ENCODE measurements around the gene NBL1.

The NBL1 gene

DNA sequence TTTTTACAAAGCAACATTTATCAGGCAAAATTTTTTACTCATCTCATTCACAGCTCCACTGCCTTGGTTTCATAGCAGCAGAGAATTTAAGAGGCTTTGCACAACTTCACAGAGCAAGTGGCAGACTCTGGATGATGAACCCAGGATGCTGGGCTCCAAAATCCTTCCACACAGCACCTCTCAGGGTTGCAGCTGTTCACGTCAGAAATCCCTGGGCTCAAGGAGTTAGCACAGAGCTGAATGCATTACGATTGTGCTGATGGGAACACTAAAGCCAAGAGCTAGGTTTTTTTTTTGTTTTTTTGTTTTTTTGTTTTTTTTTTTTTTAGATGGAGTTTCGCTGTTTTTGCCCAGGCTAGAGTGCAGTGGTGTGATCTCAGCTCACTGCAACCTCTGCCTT is 18.2 kb downstream of the NBL1 start:
- intact Hi-C loops (cut with DNase I), result no loop called here
- DNase-seq, result no peak

DNA sequence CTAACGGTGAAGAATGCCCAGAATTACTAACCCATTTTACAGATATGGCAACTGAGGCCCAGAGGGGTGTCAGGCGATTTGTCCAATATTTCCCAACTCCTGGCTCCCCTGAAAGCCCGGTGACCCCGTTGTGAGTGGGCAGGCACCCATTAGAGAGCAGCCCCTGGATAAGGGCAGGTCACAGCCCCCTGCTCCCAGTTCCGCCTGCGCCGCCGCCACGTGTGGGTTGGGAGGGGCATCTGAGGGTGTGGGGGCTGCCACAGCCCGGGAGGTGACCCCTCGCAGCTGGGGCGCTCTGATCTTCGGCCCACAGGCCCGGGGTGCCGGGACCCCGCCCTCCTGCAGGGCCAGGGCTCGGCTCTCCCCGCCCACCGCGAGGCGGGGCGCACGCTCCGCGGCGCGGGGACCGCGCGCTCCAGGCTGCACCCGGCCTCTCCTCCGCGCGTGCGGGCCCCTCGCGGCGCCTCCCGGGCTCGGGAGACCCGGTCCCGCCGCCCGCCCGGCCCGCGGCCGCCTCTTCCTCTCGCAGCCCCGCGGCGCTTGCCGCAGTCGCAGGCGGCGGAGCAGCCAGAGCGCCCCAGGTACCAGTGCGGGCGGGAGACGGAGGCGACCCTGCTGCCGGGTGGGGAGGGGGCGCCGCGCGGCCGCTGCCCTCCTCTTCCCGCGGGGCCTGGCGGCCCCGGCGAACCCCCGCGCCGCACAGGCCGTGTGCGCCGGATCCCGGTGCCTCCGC is 20.5 kb downstream of the NBL1 start, which contains the start of gene HTR6:
HTR6 (plus strand) TSS at position 423 of the 733 bp plus-strand sequence. CDS start 879 bp downstream, outside the sequence.
- intact Hi-C loops (cut with DNase I), result no loop called here
- peak in 1 of 10 donors; percentile 78 for DNase-seq

DNA sequence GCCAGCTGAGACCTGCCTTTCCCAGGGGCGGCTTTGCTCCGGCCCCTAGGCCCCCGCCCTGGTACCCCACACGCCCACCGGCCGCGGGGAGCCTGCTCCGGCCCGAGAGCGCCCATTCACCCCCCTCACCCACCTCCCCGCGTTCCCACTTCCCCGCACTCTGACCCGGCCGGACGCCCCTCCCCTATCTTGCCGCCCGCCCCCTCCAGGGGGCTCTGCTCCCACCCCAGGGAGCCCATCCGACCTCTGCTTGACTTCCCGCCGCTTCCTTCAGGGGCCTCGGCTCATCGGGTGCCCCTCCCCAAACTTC is 21.0 kb downstream of the NBL1 start:
- DNase-seq, result no peak
- intact Hi-C loops (cut with DNase I), result no loop called here

DNA sequence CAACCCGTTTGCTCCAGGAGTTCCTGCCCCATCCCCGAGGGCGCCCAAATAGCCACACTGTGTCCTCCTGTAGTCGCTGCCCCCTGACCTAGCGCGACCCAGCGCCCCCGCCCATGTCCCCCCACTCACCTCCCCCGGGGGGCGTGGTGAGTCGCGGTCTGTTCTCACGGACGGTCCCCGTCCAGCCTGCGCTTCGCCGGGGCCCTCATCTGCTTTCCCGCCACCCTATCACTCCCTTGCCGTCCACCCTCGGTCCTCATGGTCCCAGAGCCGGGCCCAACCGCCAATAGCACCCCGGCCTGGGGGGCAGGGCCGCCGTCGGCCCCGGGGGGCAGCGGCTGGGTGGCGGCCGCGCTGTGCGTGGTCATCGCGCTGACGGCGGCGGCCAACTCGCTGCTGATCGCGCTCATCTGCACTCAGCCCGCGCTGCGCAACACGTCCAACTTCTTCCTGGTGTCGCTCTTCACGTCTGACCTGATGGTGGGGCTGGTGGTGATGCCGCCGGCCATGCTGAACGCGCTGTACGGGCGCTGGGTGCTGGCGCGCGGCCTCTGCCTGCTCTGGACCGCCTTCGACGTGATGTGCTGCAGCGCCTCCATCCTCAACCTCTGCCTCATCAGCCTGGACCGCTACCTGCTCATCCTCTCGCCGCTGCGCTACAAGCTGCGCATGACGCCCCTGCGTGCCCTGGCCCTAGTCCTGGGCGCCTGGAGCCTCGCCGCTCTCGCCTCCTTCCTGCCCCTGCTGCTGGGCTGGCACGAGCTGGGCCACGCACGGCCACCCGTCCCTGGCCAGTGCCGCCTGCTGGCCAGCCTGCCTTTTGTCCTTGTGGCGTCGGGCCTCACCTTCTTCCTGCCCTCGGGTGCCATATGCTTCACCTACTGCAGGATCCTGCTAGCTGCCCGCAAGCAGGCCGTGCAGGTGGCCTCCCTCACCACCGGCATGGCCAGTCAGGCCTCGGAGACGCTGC is 21.7 kb downstream of the NBL1 start:
- intact Hi-C loops (cut with DNase I), result no loop called here
- no peak for DNase-seq

DNA sequence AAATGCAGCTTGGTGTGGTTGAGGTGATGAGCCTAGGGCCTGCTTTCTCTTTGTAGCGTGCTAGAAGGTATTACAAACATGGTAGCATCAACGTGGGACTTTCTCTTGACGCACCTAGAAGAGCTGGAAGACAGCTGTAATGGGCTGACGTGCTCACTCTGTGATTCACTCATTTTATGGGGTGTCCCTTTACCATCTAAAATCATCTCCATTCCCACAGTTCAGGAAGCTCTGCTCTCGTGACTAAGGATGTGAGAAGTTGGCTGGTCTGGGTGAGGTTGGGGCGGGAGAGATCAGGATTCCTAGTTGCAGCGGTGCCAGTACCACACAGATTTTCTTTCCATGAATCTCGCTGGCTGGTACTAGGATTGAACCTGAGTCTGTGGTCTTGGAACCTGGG is 24.8 kb downstream of the NBL1 start:
- intact Hi-C loops (cut with DNase I), result no loop called here
- DNase-seq, result no peak

DNA sequence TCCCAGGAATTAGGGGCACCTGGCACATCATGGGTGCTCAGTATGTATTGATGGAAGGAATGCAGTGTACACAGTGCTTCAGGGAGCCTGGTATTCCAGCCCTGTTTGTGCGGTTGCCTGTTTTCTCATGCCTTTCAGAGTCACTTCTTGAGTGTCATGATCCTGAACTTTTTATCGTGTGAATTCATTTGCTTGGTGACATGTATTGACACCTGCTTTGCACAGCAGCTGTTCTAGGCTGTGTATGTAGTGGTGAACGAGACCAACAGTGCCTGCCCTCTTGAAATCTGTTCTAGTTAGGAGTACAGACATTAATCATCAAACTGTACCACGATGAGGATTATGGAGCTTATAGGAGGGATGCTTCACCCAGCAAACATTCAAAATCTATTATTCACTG is 26.7 kb downstream of the NBL1 start:
- intact Hi-C loops (cut with DNase I), result no loop called here
- no peak for DNase-seq

DNA sequence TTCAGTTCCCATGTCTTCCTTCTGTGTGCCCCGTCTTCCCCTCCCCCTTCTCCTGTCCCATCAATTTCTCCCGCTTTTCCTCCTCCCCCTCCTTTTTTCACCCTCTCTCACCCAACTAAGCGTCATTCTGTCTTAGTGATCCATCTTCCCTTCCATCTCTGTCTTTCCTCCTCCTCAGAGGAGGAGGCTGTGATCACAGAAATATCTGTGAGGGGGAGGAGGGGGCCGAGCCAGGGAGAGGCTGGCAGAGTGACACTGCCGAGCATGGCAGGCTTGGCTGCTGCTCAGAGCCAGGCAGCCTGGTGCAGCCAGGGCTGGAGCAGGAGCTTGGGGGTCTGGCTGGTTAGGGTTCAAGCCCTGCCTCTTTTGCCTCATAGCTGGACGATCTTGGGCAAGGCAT is 28.1 kb downstream of the NBL1 start:
- peak in 6 of 10 donors; percentile 31 to 91 (median 72) for DNase-seq
- intact Hi-C loops (cut with DNase I), result no loop called here

DNA sequence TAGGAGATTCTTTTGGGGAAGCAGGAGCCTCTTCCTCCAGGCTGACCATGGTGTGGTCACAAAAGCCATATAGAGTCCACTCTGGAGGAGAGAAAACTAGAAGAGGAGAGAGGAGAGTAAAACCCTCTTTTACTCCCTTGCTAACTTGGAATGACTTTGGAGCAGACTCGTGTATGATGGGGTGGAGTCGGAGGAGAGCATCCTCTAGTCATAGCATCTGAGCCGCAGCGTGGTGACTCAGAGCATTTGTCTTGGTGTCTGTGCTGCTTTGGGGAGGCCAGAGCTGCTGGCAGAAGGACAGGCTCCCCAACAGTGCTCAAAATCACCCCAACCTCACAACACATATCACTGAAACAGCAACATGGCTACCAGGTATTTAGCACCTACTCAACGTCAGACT is 31.7 kb downstream of the NBL1 start:
- DNase-seq, result peak in 1 of 10 donors; percentile 47
- intact Hi-C loops (cut with DNase I), result no loop called here

DNA sequence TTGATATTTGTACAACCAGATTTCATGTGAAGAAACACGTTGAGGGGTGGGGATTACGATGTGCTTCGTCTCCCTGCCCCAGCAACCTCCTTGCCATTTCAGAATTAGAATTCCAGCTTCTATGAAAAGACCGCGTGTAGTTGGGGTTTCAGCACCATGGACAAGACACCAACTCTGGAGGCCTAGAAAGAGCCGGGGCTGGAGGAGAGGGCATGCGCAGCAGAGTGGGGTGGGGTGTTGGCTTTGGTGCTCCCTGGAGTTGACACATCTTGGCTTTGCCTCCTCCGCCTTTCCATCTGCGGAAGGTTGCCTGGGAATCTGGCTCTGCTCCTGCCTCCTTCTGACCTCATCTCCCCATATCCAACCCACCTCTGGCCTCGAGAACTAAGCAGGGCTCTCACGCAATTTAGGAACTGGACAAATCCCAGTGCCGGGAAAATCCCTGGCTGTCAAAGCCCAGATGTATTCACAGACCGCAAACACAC is 32.4 kb downstream of the NBL1 start:
- intact Hi-C loops (cut with DNase I), result no loop called here
- no peak for DNase-seq

DNA sequence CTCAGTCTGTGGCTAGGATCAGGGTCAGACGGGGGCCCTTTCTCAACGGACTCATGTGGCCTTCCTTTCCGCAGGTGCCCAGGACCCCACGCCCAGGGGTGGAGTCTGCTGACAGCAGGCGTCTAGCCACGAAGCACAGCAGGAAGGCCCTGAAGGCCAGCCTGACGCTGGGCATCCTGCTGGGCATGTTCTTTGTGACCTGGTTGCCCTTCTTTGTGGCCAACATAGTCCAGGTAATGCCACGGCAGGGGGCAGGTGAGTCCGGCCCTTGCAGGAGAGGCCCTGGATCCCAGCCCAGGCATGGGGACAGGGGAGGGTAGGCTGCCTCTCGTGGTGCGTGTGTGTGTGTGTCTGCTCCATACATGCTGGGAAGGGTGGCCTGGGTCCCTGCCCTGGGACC is 34.4 kb downstream of the NBL1 start:
- DNase-seq, result no peak
- intact Hi-C loops (cut with DNase I), result no loop called here

DNA sequence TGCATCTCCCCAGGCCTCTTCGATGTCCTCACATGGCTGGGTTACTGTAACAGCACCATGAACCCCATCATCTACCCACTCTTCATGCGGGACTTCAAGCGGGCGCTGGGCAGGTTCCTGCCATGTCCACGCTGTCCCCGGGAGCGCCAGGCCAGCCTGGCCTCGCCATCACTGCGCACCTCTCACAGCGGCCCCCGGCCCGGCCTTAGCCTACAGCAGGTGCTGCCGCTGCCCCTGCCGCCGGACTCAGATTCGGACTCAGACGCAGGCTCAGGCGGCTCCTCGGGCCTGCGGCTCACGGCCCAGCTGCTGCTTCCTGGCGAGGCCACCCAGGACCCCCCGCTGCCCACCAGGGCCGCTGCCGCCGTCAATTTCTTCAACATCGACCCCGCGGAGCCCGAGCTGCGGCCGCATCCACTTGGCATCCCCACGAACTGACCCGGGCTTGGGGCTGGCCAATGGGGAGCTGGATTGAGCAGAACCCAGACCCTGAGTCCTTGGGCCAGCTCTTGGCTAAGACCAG is 34.9 kb downstream of the NBL1 start:
- no peak for DNase-seq
- intact Hi-C loops (cut with DNase I), result no loop called here

DNA sequence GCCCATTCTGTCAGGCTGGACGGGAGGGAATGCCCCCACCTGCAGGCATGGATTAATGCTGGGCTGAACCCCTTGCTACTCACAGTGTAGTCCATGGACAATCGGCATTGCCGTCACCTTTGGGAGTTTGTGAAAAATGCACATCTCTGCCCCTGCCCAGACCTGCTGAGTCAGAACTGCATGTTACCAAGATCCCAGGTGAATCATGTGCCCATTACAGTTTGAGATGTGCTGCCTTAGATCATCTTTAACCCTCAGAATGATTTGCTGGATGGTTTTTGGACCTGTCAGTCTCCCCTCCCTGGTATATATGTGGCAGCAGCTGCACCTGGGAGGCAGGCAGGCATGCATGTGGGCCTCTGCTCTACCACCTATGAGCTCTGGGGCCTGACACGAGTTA is 35.6 kb downstream of the NBL1 start:
- intact Hi-C loops (cut with DNase I), result no loop called here
- no peak for DNase-seq

DNA sequence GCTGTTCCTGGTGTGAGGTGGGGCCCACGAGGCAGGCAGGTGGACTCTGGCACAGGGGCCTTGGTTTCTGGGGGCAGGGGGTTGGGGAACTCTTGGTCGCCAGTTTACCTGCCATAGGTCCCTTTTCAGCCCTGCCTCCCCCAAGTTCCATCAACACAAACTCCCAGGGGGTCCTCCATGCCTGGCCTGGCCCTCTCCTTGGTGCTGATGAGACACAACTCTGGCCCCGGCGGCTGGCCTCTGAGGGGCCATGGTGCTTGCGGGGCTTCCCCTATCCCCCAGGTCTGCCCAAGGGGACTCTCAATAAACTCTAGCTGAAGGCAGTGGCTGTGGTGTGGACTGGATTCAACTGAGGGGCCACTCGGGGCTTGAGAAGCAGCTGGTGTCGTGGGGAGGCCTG is 36.5 kb downstream of the NBL1 start:
- no peak for DNase-seq
- intact Hi-C loops (cut with DNase I), result no loop called here

DNA sequence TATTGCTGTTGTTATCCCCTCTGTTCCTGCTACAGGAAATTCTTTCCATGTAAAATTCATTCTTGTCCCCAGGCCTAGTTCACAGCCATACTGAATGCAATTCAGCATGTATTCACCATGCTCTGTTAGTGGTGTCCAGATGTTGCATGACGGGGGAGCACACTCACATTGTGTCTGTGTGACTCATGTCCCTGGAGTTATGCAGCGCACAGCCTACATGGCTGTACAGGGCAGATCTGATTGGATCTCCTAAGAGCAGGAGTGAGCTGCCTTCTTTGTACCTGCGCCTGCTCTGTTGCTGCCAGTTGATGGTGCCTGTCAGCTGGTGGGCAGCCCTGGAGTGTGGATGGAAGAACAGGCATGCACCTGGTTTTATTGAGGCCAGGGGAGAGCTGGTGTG is 38.1 kb downstream of the NBL1 start:
- peak in 3 of 10 donors; percentile 47 to 88 (median 74) for DNase-seq
- intact Hi-C loops (cut with DNase I), result no loop called here

DNA sequence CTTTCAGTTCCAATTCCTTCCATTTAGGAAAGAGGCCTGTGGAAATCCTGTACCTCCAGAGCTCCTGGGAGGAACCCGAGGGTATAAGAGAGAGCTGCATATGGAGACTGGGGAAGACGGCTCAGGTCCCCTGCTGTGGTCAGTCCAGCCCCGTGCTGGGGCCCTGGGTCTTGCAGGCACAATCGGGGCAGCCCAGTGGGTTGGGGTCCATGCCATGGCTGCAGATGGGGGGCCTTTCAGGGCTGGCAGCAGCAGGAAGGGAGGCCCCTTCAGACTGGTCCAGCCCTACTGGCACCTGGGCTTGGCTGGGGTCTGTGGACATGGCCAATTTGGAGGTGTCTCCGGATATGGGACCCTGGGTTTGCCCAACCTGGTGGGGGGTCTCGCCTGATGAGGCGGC is 38.8 kb downstream of the NBL1 start:
- DNase-seq, result no peak

DNA sequence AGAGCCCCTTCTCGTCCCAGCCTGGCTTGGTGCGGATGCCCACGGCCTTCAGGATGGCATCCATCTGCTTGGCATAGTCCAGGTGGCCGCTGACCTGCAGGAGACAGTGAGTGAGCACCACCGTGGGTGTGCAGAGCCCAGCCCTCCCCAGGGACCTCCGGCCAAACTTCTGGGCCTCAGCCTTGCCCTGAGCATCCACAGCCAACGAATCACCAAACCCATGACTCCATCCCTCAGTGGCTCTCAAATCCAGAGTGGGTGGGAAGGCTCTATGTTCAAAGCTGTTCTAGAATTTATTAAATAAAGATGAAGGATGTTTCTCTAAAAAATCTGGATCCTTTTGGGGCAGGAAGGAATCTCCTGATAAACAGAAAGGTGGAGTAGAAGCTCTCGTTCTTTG is 39.2 kb downstream of the NBL1 start:
- no peak for DNase-seq
- intact Hi-C loops (cut with DNase I), result no loop called here

More for the DNA sequence above, 38.8 kb downstream of the NBL1 start:
- intact Hi-C loops (cut with DNase I), result no loop called here

DNA sequence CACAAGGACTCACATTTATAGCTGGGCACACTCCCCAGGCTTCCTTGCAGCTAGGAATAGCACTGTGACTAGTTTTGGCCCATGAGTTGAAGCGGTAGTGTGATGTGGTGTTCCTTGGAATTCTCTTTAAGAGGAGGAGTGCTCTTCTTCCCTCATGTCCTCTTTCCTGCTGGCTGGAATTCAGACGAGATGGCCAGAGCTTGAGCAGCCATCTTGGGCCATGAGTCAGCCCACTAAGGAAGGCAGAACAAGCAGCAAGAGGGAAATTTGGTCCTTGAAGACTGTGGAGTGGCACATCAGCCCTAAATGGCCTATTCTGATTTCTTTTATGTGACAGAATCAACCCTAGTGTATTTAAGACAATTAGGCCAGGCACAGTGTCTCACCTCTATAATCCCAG is 40.6 kb downstream of the NBL1 start:
- intact Hi-C loops (cut with DNase I), result no loop called here
- DNase-seq, result peak in 1 of 10 donors; percentile 26

DNA sequence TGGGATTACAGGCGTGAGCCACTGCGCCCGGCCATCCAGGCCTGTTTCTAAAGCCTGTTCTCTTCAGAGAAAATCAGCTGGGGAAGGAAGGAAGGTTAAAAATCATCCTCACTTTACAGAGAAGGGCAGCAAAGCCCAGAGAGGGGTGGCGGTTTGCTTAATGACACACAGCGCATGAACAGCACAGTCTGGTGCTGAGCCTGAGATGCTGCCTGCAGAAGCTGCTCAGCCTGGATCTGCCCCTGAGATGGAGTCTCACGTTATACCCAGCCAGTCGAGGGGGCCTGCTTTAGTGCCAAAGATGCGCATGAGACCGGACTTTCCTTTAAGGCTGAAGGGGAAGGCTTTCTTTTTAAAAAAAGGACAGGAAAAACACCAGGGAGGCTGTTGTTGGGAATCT is 41.9 kb downstream of the NBL1 start:
- intact Hi-C loops (cut with DNase I), result no loop called here
- no peak for DNase-seq

DNA sequence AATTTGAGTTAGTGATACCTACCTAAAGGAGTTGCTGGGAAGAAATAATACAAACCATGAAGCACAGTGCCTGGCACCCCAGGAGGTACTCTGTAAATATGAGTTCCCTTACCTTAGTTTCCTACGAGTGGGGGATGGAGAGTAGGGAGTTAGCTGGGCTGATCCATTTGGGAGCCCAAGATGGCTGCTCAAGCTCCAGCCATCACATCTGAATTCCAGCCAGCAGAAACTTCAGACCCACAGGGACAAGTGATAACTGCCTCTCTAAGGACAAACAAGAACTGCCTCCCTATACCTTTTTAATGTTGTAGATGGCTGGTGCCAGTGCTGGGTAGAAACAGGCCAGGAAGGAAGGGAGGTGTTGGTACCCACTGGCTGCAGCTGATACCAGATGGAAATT is 43.3 kb downstream of the NBL1 start:
- intact Hi-C loops (cut with DNase I), result no loop called here
- peak in 1 of 10 donors; percentile 2 for DNase-seq

DNA sequence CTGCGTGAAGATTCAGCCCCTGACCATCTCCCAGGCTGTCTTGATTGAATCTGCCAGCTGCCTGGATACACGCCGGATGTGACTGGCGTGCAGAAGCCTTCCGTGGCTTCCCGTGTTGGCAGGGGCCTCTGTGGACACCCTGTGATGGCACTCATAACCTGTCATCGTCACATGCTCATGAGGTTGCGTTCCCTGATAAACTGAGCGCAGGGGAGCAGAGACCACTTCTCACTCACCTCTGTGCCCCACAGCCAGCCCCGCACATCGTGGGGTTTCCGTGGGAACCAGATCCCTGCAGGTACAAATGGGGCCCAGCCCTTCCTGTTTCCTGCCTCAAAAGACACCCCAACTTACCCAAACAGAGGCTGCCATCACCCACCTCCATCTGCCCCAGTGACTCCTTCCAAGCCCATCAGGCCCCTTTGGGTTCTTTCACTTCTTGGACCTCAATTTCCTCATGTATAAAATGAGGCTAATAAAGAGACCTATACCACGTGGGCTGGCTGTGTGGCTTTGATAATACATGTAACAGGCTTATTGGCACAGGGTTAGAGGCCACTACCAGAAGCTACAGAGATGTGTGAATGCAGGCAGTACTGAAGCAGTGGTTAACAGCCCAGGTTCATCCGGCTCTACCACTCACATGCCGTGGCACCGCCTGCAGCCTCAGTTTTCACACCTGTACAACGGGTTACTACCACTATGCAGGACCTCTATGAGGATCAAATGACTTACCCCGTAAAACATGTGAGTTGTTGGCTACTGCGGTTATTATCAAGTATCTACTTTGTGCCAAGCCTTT is 44.1 kb downstream of the NBL1 start:
- intact Hi-C loops (cut with DNase I), result no loop called here
- DNase-seq, result peak in 1 of 10 donors; percentile 62

Data from posterior cingulate gyrus (tissue), 11 donors.